GM12878 (cell line): ENCODE results near the gene DENND4C. TPM values are rescaled to one million over a fixed set of nuclear protein-coding genes. Genes with fewer than 3 reads are reported as not detected.
A peak's percentile ranks its signal among the peaks of the same experiment; 100 is the strongest.
"Not testable (repeated sequence)": the region's sequence is repeated elsewhere in the genome, so short reads cannot be mapped to it uniquely, and the experiment has no call there.

ENCODE experiments used
- ATAC-seq: fragments of 200-7000 bp; cut with Tn5 transposase; 3 replicates; pipeline ENCODE4 v1.9.1; 2020; ENCODE audit warnings: mild to moderate bottlenecking, moderate library complexity
- BruUV-seq: library from RNA; stranded (reverse); fragments of 400-500 nt; replicated peaks from 2 replicates; lab custom pipeline; 2021; lab: Mats Ljungman, UMichigan
- CTCF ChIA-PET: fragments of 300-600 bp; sonication (Branson Sonifier 250); formaldehyde crosslinking; extraction: SDS; loops from one replicate; lab custom pipeline; 2021; ENCODE audit warnings: inconsistent platforms; lab: Yijun Ruan, JAX
- POLR2A ChIA-PET: fragments of 350-600 bp; formaldehyde crosslinking; extraction: SDS; loops from one replicate; lab custom pipeline; 2021; ENCODE audit warnings: inconsistent platforms; lab: Charles Lee
- RAD21 ChIA-PET: fragments of 300-600 bp; sonication (Branson Sonifier 250); formaldehyde crosslinking; loops from one replicate; lab custom pipeline; 2023; ENCODE audit warnings: antibody characterized with exemption; ENCODE audit not compliant: unreplicated experiment; lab: Charles Lee
- SMC1A ChIA-PET: fragments of 300-600 bp; sonication (Branson Sonifier 250); formaldehyde crosslinking; loops from one replicate; lab custom pipeline; 2023; ENCODE audit not compliant: unreplicated experiment, uncharacterized antibody; lab: Charles Lee
- DNase-seq: peaks from one replicate; pipeline ENCODE4 v3.0.0-alpha.2; 2011; ENCODE audit warnings: low read depth, low spot score
- FAIRE-seq: peaks from 3 replicates; lab custom pipeline; 2011; peaks lifted over from hg19 to GRCh38; lab: Jason Lieb, UNC
- H2AFZ ChIP-seq: 2 replicates; pipeline ENCODE4 v1.6.0; 2011; ENCODE audit warnings: low read depth, low read length, control low read depth; ENCODE audit not compliant: control insufficient read depth
- H3K27ac ChIP-seq: 2 replicates; pipeline ENCODE4 v1.5.1; 2011; ENCODE audit warnings: control low read depth; ENCODE audit not compliant: control insufficient read depth, insufficient read depth
- H3K27me3 ChIP-seq, 2 experiments: replicated peaks in 1 of 2; 2 replicates each; pipeline versions ENCODE4 v1.6.0 to v1.6.1; 2011; ENCODE audit warnings: low read length in 1 of 2; ENCODE audit not compliant: control insufficient read depth in 2 of 2, insufficient read depth in 2 of 2
- H3K36me3 ChIP-seq, 2 experiments: 2 replicates each; pipeline ENCODE4 v1.5.1; 2011; ENCODE audit warnings: low read length in 1 of 2; ENCODE audit not compliant: control insufficient read depth in 2 of 2, insufficient read depth in 2 of 2
- H3K4me1 ChIP-seq: 2 replicates; pipeline ENCODE4 v1.6.1; 2011; ENCODE audit warnings: mild to moderate bottlenecking, low read length, moderate library complexity, mixed read lengths; ENCODE audit not compliant: control insufficient read depth, insufficient read depth
- H3K4me2 ChIP-seq: 2 replicates; pipeline ENCODE4 v1.6.0; 2011; ENCODE audit warnings: control low read depth; ENCODE audit not compliant: control insufficient read depth, insufficient read depth
- H3K4me3 ChIP-seq: fragments of 200-600 bp; sonication (generic); 2 replicates; pipeline ENCODE4 v1.5.1; 2016
- H3K79me2 ChIP-seq: 2 replicates; pipeline ENCODE4 v1.6.0; 2011; ENCODE audit warnings: low read length; ENCODE audit not compliant: control insufficient read depth, insufficient read depth
- H3K9ac ChIP-seq: 2 replicates; pipeline ENCODE4 v1.8.0; 2011; ENCODE audit warnings: low read length, control low read depth, mixed read lengths; ENCODE audit not compliant: control insufficient read depth, insufficient read depth
- H3K9me3 ChIP-seq: replicated peaks from 3 replicates; pipeline ENCODE4 v1.5.1; 2011; ENCODE audit warnings: mild to moderate bottlenecking, low read length; ENCODE audit not compliant: control insufficient read depth, insufficient read depth
- H4K20me1 ChIP-seq: 2 replicates; pipeline ENCODE4 v1.6.0; 2011; ENCODE audit not compliant: control insufficient read depth, insufficient read depth
- BHLHE40 ChIP-seq, 2 experiments: fragments of 450-650 bp in 1 of 2; IDR thresholded peaks; 2 replicates each; pipeline ENCODE4 v1.6.1; 2011 to 2017; ENCODE audit warnings: low read depth in 2 of 2, borderline replicate concordance in 1 of 2, improper control_type of control experiment in 1 of 2, low read length in 1 of 2, mild to moderate bottlenecking in 1 of 2
- CUX1 ChIP-seq: IDR thresholded peaks from 2 replicates; pipeline ENCODE4 v1.6.1; 2012; ENCODE audit warnings: improper control_type of control experiment, low read depth, low read length; ENCODE audit not compliant: insufficient replicate concordance
- EGR1 ChIP-seq, 2 experiments: IDR thresholded peaks; 1 replicate in 1 of 2; 2 replicates in 1 of 2; pipeline ENCODE4 v1.6.1; 2011 to 2012; ENCODE audit warnings: low read depth in 2 of 2, low read length in 2 of 2, borderline replicate concordance in 1 of 2, mild to moderate bottlenecking in 1 of 2, moderate library complexity in 1 of 2
- WGBS: methylation state at CpG from one replicate; pipeline ENCODE4 v1.1.6; 2016; ENCODE audit warnings: low lambda C conversion rate; ENCODE audit not compliant: insufficient replicate concordance, insufficient coverage; ENCODE audit errors: missing lambda C conversion rate; 5-methylcytosine and 5-hydroxymethylcytosine counted together
- in situ Hi-C: fragments of 300-500 bp; cut with MboI; formaldehyde crosslinking; loops from 9 replicates; pipeline ENCODE4 v1.14.3; 2018; ENCODE audit warnings: mixed read lengths
- intact Hi-C: fragments of 100-400 bp; cut with micrococcal nuclease; formaldehyde crosslinking; loops from one replicate; pipeline ENCODE4 v1.14.2; 2022; ENCODE audit not compliant: unreplicated experiment
- polyA plus RNA-seq, 11 experiments: library from polyadenylated mRNA; depleted of rRNA in 4 of 11; unstranded in 6 of 11; stranded (reverse) in 5 of 11; fragments of >200 nt; fragmentation: Nextera tagmentation in 4 of 11; fragmentation: Illumina TruSeq in 1 of 11; extraction: Ambion mirVana in 4 of 11; extraction: Trizol in 1 of 11; gene quantifications; 1 replicate in 1 of 11; 2 replicates in 10 of 11; pipeline versions ENCODE4 v1.2.1 to v1.2.3, GENCODE V29; 2011 to 2016; ENCODE audit warnings: inconsistent platforms in 2 of 11, missing spikeins in 2 of 11, low read depth in 1 of 11
- total RNA-seq, 4 experiments: library from RNA; depleted of rRNA in 3 of 4; stranded (reverse); fragments of >200 nt in 3 of 4; fragmentation: Illumina TruSeq in 1 of 4; extraction: Trizol in 1 of 4; gene quantifications; 2 replicates each; pipeline versions ENCODE4 v1.2.1 to v1.2.3, GENCODE V29; 2013 to 2021

The DENND4C gene
- total and polyA plus RNA-seq, 10 of the 15 experiments (the other 5 are each of a cell fraction or from before 2014, with no cell fraction given) = 8.2 to 49.3 (median 24.7) TPM

GRCh38 chr9:19251622-19252021 is 21.1 kb downstream of the DENND4C start:
- RAD21 ChIA-PET = interaction anchor here (1.0 kb wide), 1 partner anchor 31 kb away, joined by 3 read pairs; no protein-coding TSS in a partner anchor

DNA sequence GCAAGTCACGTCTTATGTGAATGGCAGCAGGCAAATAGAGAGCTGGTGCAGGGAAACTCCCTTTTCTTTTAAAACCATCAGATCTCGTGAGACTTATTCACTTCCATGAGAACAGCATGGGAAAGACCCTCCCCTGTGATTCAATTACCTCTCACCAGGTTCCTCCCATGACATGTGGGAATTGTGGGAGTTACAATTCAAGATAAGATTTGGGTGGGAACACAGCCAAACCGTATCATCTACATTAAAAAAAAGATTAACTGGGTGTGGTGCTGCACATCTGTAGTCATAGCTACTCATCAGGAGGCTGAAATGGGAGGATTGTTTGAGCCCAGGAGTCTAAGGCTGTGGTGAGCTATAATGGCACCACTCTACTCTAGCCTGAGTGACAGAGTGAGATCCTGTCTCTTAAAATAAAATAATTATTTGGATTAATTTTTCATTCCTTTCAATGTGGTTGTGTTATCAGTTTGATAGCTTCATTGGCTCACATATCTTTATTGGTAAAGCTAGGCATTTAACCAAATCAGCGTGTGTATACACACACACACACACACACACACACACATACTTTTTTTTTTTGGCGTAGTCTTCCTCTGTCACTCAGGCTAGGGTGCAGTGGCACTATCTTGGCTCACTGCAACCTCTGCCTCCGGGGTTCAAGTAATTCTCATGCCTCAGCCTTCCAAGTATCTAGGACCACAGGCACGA is 21.8 kb downstream of the DENND4C start:
- no peak for DNase-seq
- TF ChIP-seq BHLHE40 (IDR thresholded peaks at IDR 0.05; ENCODE audit: borderline replicate concordance in 1 of 2, low read depth in 2 of 2, low read length in 1 of 2) (peak in 1 of 2 experiments; percentile 27; a peak in 1 of 4 replicates), CUX1 (no peak), EGR1 (IDR thresholded peaks at IDR 0.05; ENCODE audit: borderline replicate concordance in 1 of 2, low read depth in 2 of 2, low read length in 2 of 2) (no peak)
- Histone ChIP-seq H3K36me3 (no peaks in the 10 kb centered on the region; a peak in 2 of 4 replicates), H3K4me3 (no peak overlapping the region), H2AFZ (no peak overlapping the region), H3K9ac (no peak overlapping the region), H3K79me2 (peaks cover 56% of the 10 kb centered on the region), H3K27ac (no peak overlapping the region), H3K27me3 (no peaks in the 10 kb centered on the region), H3K4me2 (no peak overlapping the region), H3K9me3 (no peaks in the 10 kb centered on the region; the same call in 2 of the 3 replicates), H3K4me1 (no peaks in the 10 kb centered on the region; the same call in 1 of the 2 replicates), H4K20me1 (no peaks in the 10 kb centered on the region)
- ATAC-seq = peak; percentile 63
- CTCF ChIA-PET = interaction anchor here (0.8 to 1.2 kb wide), 3 partner anchors 42 to 205 kb away, joined by 3 read pairs; no protein-coding TSS in a partner anchor
- SMC1A ChIA-PET = interaction anchor here (0.6 to 2.4 kb wide), 9 partner anchors 9 to 999 kb away, joined by 3 to 8 read pairs (median 3); no protein-coding TSS in a partner anchor
- RAD21 ChIA-PET = interaction anchor here (1.0 to 1.2 kb wide), 2 partner anchors 19 to 30 kb away, joined by 3 read pairs; no protein-coding TSS in a partner anchor
- POLR2A ChIA-PET = interaction anchor here (0.5 to 1.4 kb wide), 3 partner anchors 17 to 30 kb away, joined by 3 to 4 read pairs (median 3); no protein-coding TSS in a partner anchor
- FAIRE-seq = no peak
- in situ Hi-C loops = no loop called here
- intact Hi-C loops = no loop called here
- 64% methylated on average over 7 of the region's 7 CpGs for WGBS
- BruUV-seq = no TSS peak

More at GRCh38 chr9:19251622-19252021, 21.1 kb downstream of the DENND4C start:
- ChIA-PET POLR2A (interaction anchor here (1.4 kb wide), 1 partner anchor 18 kb away, joined by 3 read pairs; no protein-coding TSS in a partner anchor), SMC1A (interaction anchor here (0.9 to 2.4 kb wide), 4 partner anchors 8 to 19 kb away, joined by 3 to 8 read pairs (median 5); no protein-coding TSS in a partner anchor), CTCF (interaction anchor here (0.8 kb wide), 1 partner anchor 206 kb away, joined by 3 read pairs; no protein-coding TSS in a partner anchor)
- H3K36me3 ChIP-seq, H3K9me3 ChIP-seq, BruUV-seq, DNase-seq, H3K4me2 ChIP-seq, H3K4me1 ChIP-seq, intact Hi-C loops, H3K27ac ChIP-seq, FAIRE-seq, H2AFZ ChIP-seq, ATAC-seq, H3K9ac ChIP-seq, H3K27me3 ChIP-seq, in situ Hi-C loops, H3K4me3 ChIP-seq, H4K20me1 ChIP-seq: not testable (repeated sequence)
- H3K79me2 ChIP-seq = peaks cover 63% of the 10 kb centered on the region
- WGBS = 81% methylated on average over 5 of the region's 5 CpGs
